ENCODE measurements around the gene TSGA10IP.

The TSGA10IP gene

DNA sequence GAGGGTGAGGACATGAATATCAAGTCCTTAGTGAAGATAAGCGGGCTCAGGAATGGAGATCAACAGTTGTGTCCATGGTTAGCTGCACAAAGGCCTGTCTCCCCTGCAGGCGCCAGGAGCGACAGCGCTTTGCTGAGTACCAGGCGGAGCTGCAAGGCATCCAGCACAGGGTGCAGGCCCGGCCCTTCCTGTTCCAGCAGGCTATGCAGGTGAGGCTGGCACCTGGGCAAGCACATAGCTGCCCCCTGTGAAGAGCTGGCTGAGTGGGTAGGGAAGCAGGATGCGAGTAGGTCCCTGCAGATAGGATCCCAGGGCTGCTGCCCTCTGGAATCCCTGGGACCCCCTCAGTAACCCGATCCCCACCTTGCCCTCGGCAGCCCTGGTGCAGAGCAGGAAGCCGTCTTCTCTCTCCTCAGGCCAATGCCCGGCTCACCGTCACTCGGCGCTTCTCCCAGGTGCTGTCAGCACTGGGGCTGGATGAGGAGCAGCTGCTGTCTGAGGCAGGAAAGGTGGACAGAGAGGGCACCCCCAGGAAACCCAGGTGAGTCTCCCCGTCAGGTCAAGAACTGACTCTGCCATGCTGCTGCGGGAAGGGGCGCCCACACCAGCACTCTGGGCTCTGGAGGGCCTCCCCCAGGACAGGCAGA lies 13.6 kb downstream of the TSGA10IP start:
- TF ChIP-seq, protein P1, sequence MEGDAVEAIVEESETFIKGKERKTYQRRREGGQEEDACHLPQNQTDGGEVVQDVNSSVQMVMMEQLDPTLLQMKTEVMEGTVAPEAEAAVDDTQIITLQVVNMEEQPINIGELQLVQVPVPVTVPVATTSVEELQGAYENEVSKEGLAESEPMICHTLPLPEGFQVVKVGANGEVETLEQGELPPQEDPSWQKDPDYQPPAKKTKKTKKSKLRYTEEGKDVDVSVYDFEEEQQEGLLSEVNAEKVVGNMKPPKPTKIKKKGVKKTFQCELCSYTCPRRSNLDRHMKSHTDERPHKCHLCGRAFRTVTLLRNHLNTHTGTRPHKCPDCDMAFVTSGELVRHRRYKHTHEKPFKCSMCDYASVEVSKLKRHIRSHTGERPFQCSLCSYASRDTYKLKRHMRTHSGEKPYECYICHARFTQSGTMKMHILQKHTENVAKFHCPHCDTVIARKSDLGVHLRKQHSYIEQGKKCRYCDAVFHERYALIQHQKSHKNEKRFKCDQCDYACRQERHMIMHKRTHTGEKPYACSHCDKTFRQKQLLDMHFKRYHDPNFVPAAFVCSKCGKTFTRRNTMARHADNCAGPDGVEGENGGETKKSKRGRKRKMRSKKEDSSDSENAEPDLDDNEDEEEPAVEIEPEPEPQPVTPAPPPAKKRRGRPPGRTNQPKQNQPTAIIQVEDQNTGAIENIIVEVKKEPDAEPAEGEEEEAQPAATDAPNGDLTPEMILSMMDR (IDR thresholded peaks at IDR 0.05; ENCODE audit: insufficient read depth, low read length) = no peak
- no peak for TF ChIP-seq POLR2AphosphoS5 (IDR thresholded peaks at IDR 0.05; ENCODE audit: low read depth)
- TF ChIP-seq, protein P2, sequence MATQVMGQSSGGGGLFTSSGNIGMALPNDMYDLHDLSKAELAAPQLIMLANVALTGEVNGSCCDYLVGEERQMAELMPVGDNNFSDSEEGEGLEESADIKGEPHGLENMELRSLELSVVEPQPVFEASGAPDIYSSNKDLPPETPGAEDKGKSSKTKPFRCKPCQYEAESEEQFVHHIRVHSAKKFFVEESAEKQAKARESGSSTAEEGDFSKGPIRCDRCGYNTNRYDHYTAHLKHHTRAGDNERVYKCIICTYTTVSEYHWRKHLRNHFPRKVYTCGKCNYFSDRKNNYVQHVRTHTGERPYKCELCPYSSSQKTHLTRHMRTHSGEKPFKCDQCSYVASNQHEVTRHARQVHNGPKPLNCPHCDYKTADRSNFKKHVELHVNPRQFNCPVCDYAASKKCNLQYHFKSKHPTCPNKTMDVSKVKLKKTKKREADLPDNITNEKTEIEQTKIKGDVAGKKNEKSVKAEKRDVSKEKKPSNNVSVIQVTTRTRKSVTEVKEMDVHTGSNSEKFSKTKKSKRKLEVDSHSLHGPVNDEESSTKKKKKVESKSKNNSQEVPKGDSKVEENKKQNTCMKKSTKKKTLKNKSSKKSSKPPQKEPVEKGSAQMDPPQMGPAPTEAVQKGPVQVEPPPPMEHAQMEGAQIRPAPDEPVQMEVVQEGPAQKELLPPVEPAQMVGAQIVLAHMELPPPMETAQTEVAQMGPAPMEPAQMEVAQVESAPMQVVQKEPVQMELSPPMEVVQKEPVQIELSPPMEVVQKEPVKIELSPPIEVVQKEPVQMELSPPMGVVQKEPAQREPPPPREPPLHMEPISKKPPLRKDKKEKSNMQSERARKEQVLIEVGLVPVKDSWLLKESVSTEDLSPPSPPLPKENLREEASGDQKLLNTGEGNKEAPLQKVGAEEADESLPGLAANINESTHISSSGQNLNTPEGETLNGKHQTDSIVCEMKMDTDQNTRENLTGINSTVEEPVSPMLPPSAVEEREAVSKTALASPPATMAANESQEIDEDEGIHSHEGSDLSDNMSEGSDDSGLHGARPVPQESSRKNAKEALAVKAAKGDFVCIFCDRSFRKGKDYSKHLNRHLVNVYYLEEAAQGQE (IDR thresholded peaks at IDR 0.05; ENCODE audit: insufficient replicate concordance, low read depth) = no peak
- TF ChIP-seq GABPA (IDR thresholded peaks at IDR 0.05; ENCODE audit: low read depth) = no peak
- no peak for TF ChIP-seq SPI1 (IDR thresholded peaks at IDR 0.05; ENCODE audit: borderline replicate concordance, low read depth)
- no peak overlapping the region for H3K27ac ChIP-seq (replicated peaks)
- no peak overlapping the region for H3K4me3 ChIP-seq (replicated peaks; ENCODE audit: insufficient read depth, low read length)
- H3K27me3 ChIP-seq (ENCODE audit: insufficient read depth, poor library complexity, severe bottlenecking) = no peaks in the 10 kb centered on the region
- DNase-seq (ENCODE audit: low read depth in 1 of 2, low spot score in 1 of 2) = no peak

DNA sequence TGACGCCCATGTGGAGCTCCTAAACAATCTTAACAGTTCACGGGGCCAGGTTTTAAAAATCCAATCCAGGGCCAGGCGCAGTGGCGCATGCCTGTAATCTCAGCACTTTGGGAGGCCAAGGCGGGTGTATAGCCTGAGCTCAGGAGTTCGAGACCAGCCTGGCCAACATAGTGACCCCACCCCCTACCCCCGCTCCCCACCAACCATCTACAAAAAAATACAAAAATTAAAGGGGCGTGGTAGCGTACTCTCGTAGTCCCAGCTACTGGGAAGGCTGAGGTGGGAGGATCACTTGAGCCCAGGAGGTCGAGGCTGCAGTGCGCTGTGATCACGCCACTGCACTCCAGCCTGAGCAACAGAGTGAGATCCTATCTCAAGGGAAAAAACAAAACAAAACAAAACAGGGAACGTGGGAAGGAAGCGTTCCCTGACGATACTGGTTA lies 15.6 kb downstream of the TSGA10IP start:
- no peak for DNase-seq (ENCODE audit: low read depth in 1 of 2, low spot score in 1 of 2)
- peak overlapping the region; percentile 88 for H3K27ac ChIP-seq (replicated peaks)
- peak overlapping the region; percentile 80 for H3K4me3 ChIP-seq (replicated peaks; ENCODE audit: insufficient read depth, low read length)
- no peaks in the 10 kb centered on the region for H3K27me3 ChIP-seq (ENCODE audit: insufficient read depth, poor library complexity, severe bottlenecking)
- TF ChIP-seq SPI1 (IDR thresholded peaks at IDR 0.05; ENCODE audit: borderline replicate concordance, low read depth) (no peak), GABPA (IDR thresholded peaks at IDR 0.05; ENCODE audit: low read depth) (no peak), POLR2AphosphoS5 (IDR thresholded peaks at IDR 0.05; ENCODE audit: low read depth) (no peak)
- TF ChIP-seq, protein P1 (IDR thresholded peaks at IDR 0.05; ENCODE audit: insufficient read depth, low read length) = no peak
- TF ChIP-seq, protein P2 (IDR thresholded peaks at IDR 0.05; ENCODE audit: insufficient replicate concordance, low read depth) = no peak

DNA sequence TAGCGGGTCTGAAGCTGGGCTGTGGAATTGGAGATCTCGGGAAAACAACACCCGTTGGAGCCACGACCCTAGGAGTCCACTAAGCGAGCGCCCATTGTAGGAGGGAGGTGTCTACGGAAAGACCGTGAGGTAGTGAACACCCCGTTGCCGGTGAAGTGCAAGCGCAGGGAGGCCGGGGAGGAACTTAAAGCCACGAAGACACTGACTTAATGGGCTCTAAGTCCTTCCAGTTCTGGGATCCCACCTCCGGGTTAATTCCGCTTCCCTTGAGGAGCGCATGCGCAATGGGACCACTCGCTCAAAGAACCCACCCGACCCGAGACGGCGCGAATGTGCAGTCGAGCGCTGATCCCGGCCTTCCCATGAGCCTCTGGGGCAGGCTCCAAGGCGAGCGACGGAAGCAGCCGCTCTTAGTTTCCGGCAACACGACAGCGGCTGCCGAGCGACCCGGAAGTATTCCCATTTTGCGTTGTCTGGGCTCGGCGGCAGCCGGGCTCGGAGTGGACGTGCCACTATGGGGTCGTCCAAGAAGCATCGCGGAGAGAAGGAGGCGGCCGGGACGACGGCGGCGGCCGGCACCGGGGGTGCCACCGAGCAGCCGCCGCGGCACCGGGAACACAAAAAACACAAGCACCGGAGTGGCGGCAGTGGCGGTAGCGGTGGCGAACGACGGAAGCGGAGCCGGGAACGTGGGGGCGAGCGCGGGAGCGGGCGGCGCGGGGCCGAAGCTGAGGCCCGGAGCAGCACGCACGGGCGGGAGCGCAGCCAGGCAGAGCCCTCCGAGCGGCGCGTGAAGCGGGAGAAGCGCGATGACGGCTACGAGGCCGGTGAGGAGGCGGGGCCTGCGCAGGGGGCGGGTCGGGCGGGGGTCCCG lies 16.2 kb downstream of the TSGA10IP start, which contains the start of gene SART1:
SART1 (plus strand) TSS at position 468 of the 874 bp plus-strand sequence; CDS start at position 515, 47 bp downstream.
- peak within 1 kb of the TSS; percentile 80 for H3K4me3 ChIP-seq (replicated peaks; ENCODE audit: insufficient read depth, low read length)
- peak; percentile 95 to 98 for DNase-seq (ENCODE audit: low read depth in 1 of 2, low spot score in 1 of 2)
- TF ChIP-seq, protein P2 (IDR thresholded peaks at IDR 0.05; ENCODE audit: insufficient replicate concordance, low read depth) = peak; percentile 78
- TF ChIP-seq GABPA (IDR thresholded peaks at IDR 0.05; ENCODE audit: low read depth) (peak; percentile 98), POLR2AphosphoS5 (IDR thresholded peaks at IDR 0.05; ENCODE audit: low read depth) (peak; percentile 60)
- TF ChIP-seq, protein P1 (IDR thresholded peaks at IDR 0.05; ENCODE audit: insufficient read depth, low read length) = no peak

More for the DNA sequence above, 16.2 kb downstream of the TSGA10IP start, which contains the start of gene SART1:
- H3K27ac ChIP-seq (replicated peaks) = peak within 1 kb of the TSS; percentile 88
- H3K27me3 ChIP-seq (ENCODE audit: insufficient read depth, poor library complexity, severe bottlenecking) = no peaks in the 10 kb centered on the region

All from HL-60 (cell line).